Coronary artery (tissue), 2 donors: Measurements from ENCODE around the gene UBA6.

Experiments used
- DNase-seq: peaks from one replicate; pipeline ENCODE4 v3.0.0-alpha.2; 2017; ENCODE audit warnings: low spot score
- H3K27ac ChIP-seq, 2 donors: fragments of 200-600 bp; sonication (generic); one replicate each; pipeline ENCODE4 v1.5.1; 2016 to 2019
- H3K4me3 ChIP-seq: fragments of 200-600 bp; sonication (generic); 2 replicates; pipeline ENCODE4 v1.5.1; 2016; ENCODE audit warnings: mild to moderate bottlenecking, moderate library complexity
- TF ChIP-seq, protein P1 (sequence below): fragments of 200-600 bp; sonication (generic); IDR thresholded peaks from one replicate; pipeline ENCODE4 v1.5.1; 2019; ENCODE audit warnings: antibody characterized with exemption

The UBA6 gene

DNA sequence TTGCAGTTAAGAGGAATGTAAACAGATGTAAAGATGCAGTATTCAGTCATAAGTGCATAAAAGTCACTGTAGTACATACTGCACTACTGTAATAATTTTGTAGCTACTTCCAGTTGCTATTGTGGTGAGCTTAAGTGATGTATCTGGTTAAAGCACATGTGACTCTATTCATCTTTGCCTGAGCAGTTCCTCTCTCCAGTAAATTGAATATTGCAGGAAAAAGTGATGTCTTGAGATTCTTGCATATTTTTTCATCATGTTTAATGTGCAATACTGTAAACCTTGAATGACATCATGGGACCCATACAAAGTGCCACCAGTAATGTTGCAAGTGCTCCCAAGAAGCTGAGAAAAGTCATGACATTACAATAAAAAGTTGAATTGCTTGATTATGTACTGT is 9.6 kb downstream of the UBA6 start:
- H3K27ac ChIP-seq, result no peak overlapping the region
- H3K4me3 ChIP-seq, result no peak overlapping the region
- DNase-seq, result no peak
- TF ChIP-seq, protein P1, sequence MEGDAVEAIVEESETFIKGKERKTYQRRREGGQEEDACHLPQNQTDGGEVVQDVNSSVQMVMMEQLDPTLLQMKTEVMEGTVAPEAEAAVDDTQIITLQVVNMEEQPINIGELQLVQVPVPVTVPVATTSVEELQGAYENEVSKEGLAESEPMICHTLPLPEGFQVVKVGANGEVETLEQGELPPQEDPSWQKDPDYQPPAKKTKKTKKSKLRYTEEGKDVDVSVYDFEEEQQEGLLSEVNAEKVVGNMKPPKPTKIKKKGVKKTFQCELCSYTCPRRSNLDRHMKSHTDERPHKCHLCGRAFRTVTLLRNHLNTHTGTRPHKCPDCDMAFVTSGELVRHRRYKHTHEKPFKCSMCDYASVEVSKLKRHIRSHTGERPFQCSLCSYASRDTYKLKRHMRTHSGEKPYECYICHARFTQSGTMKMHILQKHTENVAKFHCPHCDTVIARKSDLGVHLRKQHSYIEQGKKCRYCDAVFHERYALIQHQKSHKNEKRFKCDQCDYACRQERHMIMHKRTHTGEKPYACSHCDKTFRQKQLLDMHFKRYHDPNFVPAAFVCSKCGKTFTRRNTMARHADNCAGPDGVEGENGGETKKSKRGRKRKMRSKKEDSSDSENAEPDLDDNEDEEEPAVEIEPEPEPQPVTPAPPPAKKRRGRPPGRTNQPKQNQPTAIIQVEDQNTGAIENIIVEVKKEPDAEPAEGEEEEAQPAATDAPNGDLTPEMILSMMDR, result no peak

DNA sequence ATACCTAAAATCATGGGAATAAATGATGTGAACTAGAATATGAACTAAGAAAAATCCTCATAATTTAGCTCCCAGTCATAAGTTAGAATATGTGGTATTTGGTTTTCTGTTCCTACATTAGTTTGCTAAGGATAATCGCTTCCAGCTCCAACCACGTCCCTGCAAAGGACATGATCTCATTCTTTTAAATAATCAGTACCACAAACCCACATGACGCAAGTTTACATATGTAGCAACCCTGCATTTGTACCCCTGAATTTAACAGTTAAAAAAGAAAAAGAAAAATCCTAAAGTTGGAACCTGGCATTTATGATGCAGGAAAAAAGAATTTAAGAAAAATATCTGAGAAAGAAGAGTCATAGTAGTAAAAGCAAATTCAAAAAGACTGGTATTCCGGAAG is 13.3 kb downstream of the UBA6 start:
- TF ChIP-seq, protein P1, result no peak
- no peak overlapping the region for H3K4me3 ChIP-seq
- H3K27ac ChIP-seq, result no peak overlapping the region
- no peak for DNase-seq

DNA sequence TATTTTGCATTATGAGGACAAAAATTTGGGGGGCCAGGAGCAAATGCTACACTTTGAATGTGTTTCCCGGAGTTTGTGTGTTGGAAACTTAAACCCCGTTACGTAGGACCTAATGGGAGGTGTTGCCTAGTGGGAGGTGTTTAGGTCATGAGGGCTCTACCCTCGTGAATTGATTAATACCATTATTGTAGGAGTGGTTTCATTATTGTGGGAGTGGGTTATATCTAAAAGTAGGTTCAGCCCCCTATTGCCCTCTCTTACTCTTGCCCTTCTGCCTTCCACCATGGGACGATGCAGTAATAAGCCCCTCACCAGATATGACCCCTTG is 15.5 kb downstream of the UBA6 start:
- Histone ChIP-seq H3K4me3 (no peak overlapping the region), H3K27ac (no peak overlapping the region)
- no peak for DNase-seq
- TF ChIP-seq, protein P1, result no peak

DNA sequence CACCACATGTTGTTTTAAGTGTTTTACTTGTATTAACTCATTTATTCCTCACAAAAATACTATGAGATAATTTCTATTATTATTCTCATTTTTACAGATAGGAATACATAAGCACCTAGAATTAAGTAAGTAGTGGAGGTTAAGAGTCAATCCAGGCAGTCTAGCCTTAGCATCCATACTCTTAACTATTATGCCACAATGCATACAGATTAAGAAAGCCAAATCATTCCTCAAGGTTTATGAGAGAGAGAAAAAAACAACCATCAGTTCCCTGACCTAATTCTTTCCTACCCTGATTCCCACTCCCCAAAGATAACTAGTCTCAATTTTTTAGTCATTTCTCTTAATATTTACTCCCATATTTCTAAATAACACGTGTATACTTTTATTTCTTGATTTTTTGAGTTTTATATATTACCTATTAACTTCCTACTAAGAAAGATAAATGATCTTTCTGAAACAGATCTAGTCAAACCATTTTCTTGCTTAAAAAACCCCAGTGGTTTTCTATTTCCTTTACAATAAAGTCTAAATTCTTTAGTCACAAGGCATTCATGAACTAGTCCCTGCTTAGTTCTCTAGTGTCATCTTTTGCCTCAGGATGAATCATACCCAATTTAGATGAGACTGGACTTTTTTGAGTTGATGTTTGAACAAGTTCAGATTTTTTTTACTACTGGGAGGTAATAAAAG is 16.0 kb downstream of the UBA6 start:
- H3K4me3 ChIP-seq, result no peak overlapping the region
- no peak for DNase-seq
- H3K27ac ChIP-seq, result no peak overlapping the region
- TF ChIP-seq, protein P1, result no peak

DNA sequence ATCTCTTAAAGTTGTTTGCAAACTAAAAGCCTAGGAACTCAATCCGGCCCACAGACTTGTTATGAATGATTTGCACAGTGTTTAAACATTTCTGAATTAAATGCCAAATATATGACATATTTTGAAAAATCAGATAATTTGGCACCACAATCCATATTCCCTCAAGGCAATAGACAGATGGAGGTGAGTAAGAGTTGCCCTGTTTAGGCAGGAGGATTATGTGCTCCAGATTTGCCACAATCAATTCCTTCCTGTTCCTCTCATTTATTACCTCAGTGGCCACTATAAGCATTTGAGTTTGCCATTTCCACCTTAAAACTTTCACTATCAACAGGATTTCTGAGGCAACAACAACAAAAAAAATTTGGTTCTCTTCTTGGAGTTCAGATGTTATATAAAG is 18.7 kb downstream of the UBA6 start:
- H3K27ac ChIP-seq, result no peak overlapping the region
- no peak overlapping the region for H3K4me3 ChIP-seq
- TF ChIP-seq, protein P1, result no peak
- DNase-seq, result no peak

DNA sequence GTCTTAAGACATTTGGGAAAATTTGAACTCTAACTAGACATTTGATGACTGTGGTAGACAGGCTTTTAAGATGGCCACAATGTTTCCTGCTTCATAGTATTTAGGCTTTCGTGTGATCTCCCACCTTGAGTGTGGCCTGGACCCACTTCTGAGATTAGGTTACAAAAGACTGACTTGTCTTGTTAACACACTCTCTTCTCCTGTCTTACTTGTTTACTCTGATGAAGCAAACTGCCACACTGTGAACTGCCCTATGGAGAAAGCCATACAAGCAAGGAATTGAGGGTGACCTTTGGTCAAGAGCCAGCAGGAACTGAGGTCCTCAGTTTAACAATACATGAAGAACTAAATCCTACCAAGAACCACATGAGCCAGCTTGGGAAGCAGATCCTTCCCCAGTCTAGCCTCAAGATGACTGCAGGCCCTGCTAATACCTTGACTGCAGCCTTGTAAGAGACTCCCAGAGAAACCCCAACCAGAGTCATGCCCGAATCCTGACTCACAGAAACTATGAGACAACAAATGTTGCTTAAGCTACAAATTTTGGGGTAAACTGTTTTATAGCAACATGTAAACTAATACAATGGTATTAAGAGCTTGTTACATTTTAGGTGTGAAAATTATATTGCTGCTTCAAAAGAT is 20.3 kb downstream of the UBA6 start:
- H3K4me3 ChIP-seq, result no peak overlapping the region
- H3K27ac ChIP-seq, result no peak overlapping the region
- TF ChIP-seq, protein P1, result no peak
- no peak for DNase-seq

DNA sequence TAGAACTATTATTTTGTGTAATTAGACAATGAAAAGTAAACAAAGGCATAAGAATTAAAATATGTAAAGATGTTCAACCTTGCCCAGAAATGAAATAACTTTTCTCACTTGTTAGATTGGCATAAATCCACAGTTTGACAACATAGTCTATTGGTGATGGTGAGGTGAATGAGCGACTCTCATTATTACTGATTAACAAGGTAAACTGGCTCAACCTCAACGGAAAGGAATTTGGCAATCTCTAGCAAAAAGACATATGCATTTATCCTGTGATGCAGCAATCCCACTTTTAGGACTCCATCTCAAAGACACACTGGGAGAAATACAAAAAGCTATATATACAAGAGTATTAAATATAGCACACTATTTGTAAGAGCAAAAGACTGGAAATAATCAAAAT is 22.3 kb downstream of the UBA6 start:
- no peak overlapping the region for H3K4me3 ChIP-seq
- TF ChIP-seq, protein P1, result no peak
- no peak overlapping the region for H3K27ac ChIP-seq
- no peak for DNase-seq
